PC-3 (cell line): ENCODE results near the gene BUD31. TPM values are rescaled to one million over a fixed set of nuclear protein-coding genes. Genes with fewer than 3 reads are reported as not detected.
A peak's percentile ranks its signal among the peaks of the same experiment; 100 is the strongest.

ENCODE experiments used
- ATAC-seq: fragments of 200-7000 bp; cut with Tn5 transposase; 2 replicates; pipeline ENCODE4 v1.9.1; 2020; ENCODE audit warnings: mild to moderate bottlenecking, moderate library complexity
- BruUV-seq: library from RNA; stranded (reverse); fragments of 400-500 nt; replicated peaks from 2 replicates; lab custom pipeline; 2021; lab: Mats Ljungman, UMichigan
- CTCF ChIA-PET: fragments of 300-600 bp; sonication (Branson Sonifier 250); formaldehyde crosslinking; loops from one replicate; lab custom pipeline; 2022; ENCODE audit warnings: antibody characterized with exemption; lab: Charles Lee
- POLR2A ChIA-PET: fragments of 300-600 bp; sonication (Branson Sonifier 250); formaldehyde crosslinking; loops from one replicate; lab custom pipeline; 2022; ENCODE audit warnings: antibody characterized with exemption; ENCODE audit not compliant: unreplicated experiment; lab: Charles Lee
- DNase-seq: peaks from one replicate; pipeline ENCODE4 v3.0.0-alpha.2; 2015
- H2AFZ ChIP-seq: fragments of 300-600 bp; sonication (generic); 2 replicates; pipeline ENCODE4 v1.6.0; 2016; ENCODE audit warnings: antibody characterized with exemption, low read length
- H3F3A ChIP-seq: fragments of 300-600 bp; sonication (generic); one replicate; pipeline ENCODE4 v1.6.0; 2017; ENCODE audit warnings: antibody characterized with exemption, low read length, control low read depth, mild to moderate bottlenecking; ENCODE audit not compliant: unreplicated experiment
- H3K27ac ChIP-seq: fragments of 300-600 bp; sonication (generic); 2 replicates; pipeline ENCODE4 v1.5.1; 2016; ENCODE audit warnings: mild to moderate bottlenecking, low read length
- H3K27me3 ChIP-seq: fragments of 300-600 bp; sonication (generic); 2 replicates; pipeline ENCODE4 v1.6.1; 2016; ENCODE audit warnings: low read length, mixed read lengths
- H3K36me3 ChIP-seq: fragments of 300-600 bp; sonication (generic); 2 replicates; pipeline ENCODE4 v1.6.1; 2016; ENCODE audit warnings: low read depth, mixed run types, low read length, mixed read lengths
- H3K4me1 ChIP-seq: fragments of 300-600 bp; sonication (generic); 2 replicates; pipeline ENCODE4 v1.5.1; 2016; ENCODE audit warnings: low read length; ENCODE audit not compliant: insufficient read depth
- H3K4me2 ChIP-seq: fragments of 300-600 bp; sonication (generic); 2 replicates; pipeline ENCODE4 v1.6.0; 2016; ENCODE audit warnings: low read length
- H3K4me3 ChIP-seq: fragments of 300-600 bp; sonication (generic); 2 replicates; pipeline ENCODE4 v1.5.1; 2016; ENCODE audit warnings: mild to moderate bottlenecking, low read length, mixed read lengths
- H3K79me2 ChIP-seq: fragments of 300-600 bp; sonication (generic); 2 replicates; pipeline ENCODE4 v1.6.1; 2017; ENCODE audit warnings: low read length, mixed read lengths
- H3K9ac ChIP-seq: fragments of 300-600 bp; sonication (generic); 2 replicates; pipeline ENCODE4 v1.6.0; 2016; ENCODE audit warnings: mild to moderate bottlenecking, low read length
- H3K9me2 ChIP-seq: fragments of 300-600 bp; sonication (generic); replicated peaks from 2 replicates; pipeline ENCODE4 v1.6.1; 2016; ENCODE audit warnings: mixed run types, low read length, mixed read lengths
- H3K9me3 ChIP-seq: fragments of 300-600 bp; sonication (generic); 2 replicates; pipeline ENCODE4 v1.6.1; 2016; ENCODE audit warnings: low read length, mixed read lengths
- H4K20me1 ChIP-seq: fragments of 300-600 bp; sonication (generic); 2 replicates; pipeline ENCODE4 v1.6.1; 2016; ENCODE audit warnings: low read length, mixed read lengths
- CTCF ChIP-seq: fragments of 300-600 bp; sonication (generic); conservative IDR thresholded peaks from 2 replicates; pipeline ENCODE4 v1.5.1; 2017; ENCODE audit warnings: antibody characterized with exemption, low read depth, mild to moderate bottlenecking, low read length
- EZH2 ChIP-seq: fragments of 300-600 bp; sonication (generic); IDR thresholded peaks from one replicate; pipeline ENCODE4 v1.6.1; 2017; ENCODE audit warnings: antibody characterized with exemption, mild to moderate bottlenecking, low read length; ENCODE audit not compliant: unreplicated experiment
- EZH2phosphoT487 ChIP-seq: fragments of 300-600 bp; sonication (generic); IDR thresholded peaks from 2 replicates; pipeline ENCODE4 v1.6.1; 2018; ENCODE audit warnings: mild to moderate bottlenecking, antibody characterized with exemption, low read length, borderline replicate concordance
- intact Hi-C: fragments of 100-400 bp; cut with micrococcal nuclease; formaldehyde crosslinking; loops from 2 replicates; pipeline ENCODE4 v1.9.0; 2023
- total RNA-seq: library from RNA; depleted of rRNA; stranded (reverse); fragments of >200 nt; gene quantifications from 2 replicates; pipeline ENCODE4 v1.2.3, GENCODE V29; 2014

Gene BUD31
- total RNA-seq, 1 experiment from 2014 or later: 144 TPM

GRCh38 chr7:99459087-99459486 lies 50.3 kb downstream of the BUD31 start:
- Histone ChIP-seq H3K9me2 (no peaks in the 10 kb centered on the region), H3F3A (peaks cover 6% of the 10 kb centered on the region), H3K79me2 (peaks cover 60% of the 10 kb centered on the region), H2AFZ (no peak overlapping the region), H3K36me3 (peaks cover 49% of the 10 kb centered on the region), H3K4me3 (no peak overlapping the region), H3K27ac (no peak overlapping the region), H3K4me2 (no peak overlapping the region), H3K9ac (no peak overlapping the region), H3K27me3 (no peaks in the 10 kb centered on the region), H4K20me1 (peaks cover 37% of the 10 kb centered on the region), H3K4me1 (no peaks in the 10 kb centered on the region), H3K9me3 (no peaks in the 10 kb centered on the region)
- intact Hi-C loops: no loop called here
- TF ChIP-seq CTCF: peak; percentile 52
- no peak for TF ChIP-seq EZH2
- peak; percentile 44; the same call in 1 of the 2 replicates for ATAC-seq
- peak; percentile 43 for DNase-seq
- no TSS peak for BruUV-seq
- POLR2A ChIA-PET: no interaction called here
- CTCF ChIA-PET: no interaction called here

GRCh38 chr7:99460651-99461050 lies 51.9 kb downstream of the BUD31 start:
- H3K4me2 ChIP-seq: no peak overlapping the region
- no peak for TF ChIP-seq EZH2
- TF ChIP-seq EZH2phosphoT487: no peak
- no peak for TF ChIP-seq CTCF
- intact Hi-C loops: no loop called here
- BruUV-seq: no TSS peak
- H3K79me2 ChIP-seq: peaks cover 75% of the 10 kb centered on the region
- H3F3A ChIP-seq: peaks cover 6% of the 10 kb centered on the region
- no peak overlapping the region for H3K27ac ChIP-seq
- POLR2A ChIA-PET: no interaction called here
- no peaks in the 10 kb centered on the region for H3K9me2 ChIP-seq
- H3K36me3 ChIP-seq: peaks cover 44% of the 10 kb centered on the region
- H3K9ac ChIP-seq: no peak overlapping the region
- H3K27me3 ChIP-seq: no peaks in the 10 kb centered on the region
- DNase-seq (no peak), ATAC-seq (no peak)
- no peak overlapping the region for H2AFZ ChIP-seq
- H4K20me1 ChIP-seq: peaks cover 37% of the 10 kb centered on the region
- no peaks in the 10 kb centered on the region for H3K9me3 ChIP-seq
- 0 out of 2 replicates have a peak, but pooled peaks cover 4% of the 10 kb centered on the region for H3K4me1 ChIP-seq
- CTCF ChIA-PET: no interaction called here
- no peak overlapping the region for H3K4me3 ChIP-seq

GRCh38 chr7:99461221-99461620 lies 52.5 kb downstream of the BUD31 start:
- Histone ChIP-seq H3K27me3 (no peaks in the 10 kb centered on the region), H3K27ac (no peak overlapping the region), H3K36me3 (peaks cover 38% of the 10 kb centered on the region), H3K79me2 (peaks cover 81% of the 10 kb centered on the region), H3K9me2 (no peaks in the 10 kb centered on the region), H2AFZ (no peak overlapping the region), H3K9me3 (no peaks in the 10 kb centered on the region), H3K9ac (no peak overlapping the region), H3K4me1 (0 out of 2 replicates have a peak, but pooled peaks cover 4% of the 10 kb centered on the region), H3K4me3 (no peak overlapping the region), H4K20me1 (peaks cover 37% of the 10 kb centered on the region), H3F3A (peaks cover 6% of the 10 kb centered on the region), H3K4me2 (no peak overlapping the region)
- 0 out of 2 replicates have a peak, but pooled peaks have one; percentile 19 for TF ChIP-seq CTCF
- TF ChIP-seq EZH2phosphoT487: no peak
- intact Hi-C loops: no loop called here
- no TSS peak for BruUV-seq
- ChIA-PET CTCF (no interaction called here), POLR2A (no interaction called here)
- no peak for ATAC-seq
- peak; percentile 8 for DNase-seq
